ENCODE results near the gene NADSYN1. TPM values are rescaled to one million over a fixed set of nuclear protein-coding genes. Genes with fewer than 3 reads are reported as not detected.
"Not testable (repeated sequence)": the region's sequence is repeated elsewhere in the genome, so short reads cannot be mapped to it uniquely, and the experiment has no call there.

NADSYN1 gene
- total RNA-seq, 2 experiments from 2014 or later: 120 to 127 TPM

DNA sequence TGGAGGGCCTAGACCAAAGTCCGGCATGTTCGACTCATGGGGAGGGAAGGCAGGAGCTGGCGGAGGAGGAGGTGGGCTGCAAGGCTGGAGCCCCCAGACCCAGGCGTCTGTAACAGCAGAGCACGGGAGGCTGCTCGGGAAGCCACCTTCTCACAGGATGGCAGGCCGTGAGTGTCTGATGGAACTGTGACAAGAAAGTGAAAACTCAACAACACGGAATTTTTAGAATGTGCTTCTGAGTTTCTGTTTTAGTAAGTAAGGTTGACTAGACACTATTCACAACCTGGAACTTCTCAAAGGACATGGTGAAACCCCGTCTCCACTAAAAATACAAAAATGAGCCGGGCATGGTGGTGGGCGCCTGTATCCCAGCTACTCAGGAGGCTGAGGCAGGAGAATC is 87.0 kb downstream of the NADSYN1 start:
- CTCF ChIA-PET: interaction anchor here (1.0 kb wide), 1 partner anchor 9 kb away, joined by 3 read pairs; no protein-coding TSS in a partner anchor
- H3K36me3 Mint-ChIP-seq (ENCODE audit: low read depth); H3K4me3 Mint-ChIP-seq; H3K27ac Mint-ChIP-seq; DNase-seq; H3K27me3 Mint-ChIP-seq; POLR2A ChIA-PET; H3K9me3 Mint-ChIP-seq; H3K4me1 Mint-ChIP-seq: not testable (repeated sequence)

DNA sequence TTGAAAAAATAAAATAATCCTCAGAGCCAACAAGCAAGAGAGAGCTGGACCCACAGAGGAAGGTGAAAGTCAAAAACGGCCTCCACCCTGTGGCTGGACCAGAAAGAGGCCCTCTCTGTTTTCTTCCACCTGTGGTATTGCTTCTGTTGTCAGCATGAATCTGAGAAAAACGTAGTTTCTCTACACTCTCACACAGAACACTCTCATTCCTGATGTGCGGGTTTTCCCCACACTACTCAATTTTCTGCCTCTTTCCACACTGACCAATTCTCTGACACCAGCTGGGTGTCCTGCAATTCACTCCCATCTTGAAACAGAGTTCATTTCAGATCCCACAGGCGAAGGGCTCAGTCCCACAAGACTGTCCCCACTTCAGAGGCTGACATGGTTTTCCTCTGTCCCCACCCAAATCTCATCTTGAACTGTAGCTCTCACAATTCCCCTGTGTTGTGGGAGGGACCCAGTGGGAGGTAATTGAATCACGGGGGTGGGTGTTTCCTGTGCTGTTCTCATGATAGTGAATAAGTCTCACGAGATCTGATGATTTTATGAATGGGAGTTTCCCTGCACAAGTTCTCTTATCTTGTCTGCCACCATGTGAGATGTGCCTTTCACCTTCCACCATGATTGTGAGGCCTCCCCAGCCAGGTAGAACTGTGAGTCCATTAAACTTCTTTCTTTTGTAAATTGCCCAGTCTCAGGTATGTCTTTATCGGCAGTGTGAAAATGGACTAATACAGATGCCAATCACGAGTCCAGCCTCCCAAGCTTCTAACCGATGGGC is 87.7 kb downstream of the NADSYN1 start:
- H3K27ac Mint-ChIP-seq: not testable (repeated sequence)

DNA sequence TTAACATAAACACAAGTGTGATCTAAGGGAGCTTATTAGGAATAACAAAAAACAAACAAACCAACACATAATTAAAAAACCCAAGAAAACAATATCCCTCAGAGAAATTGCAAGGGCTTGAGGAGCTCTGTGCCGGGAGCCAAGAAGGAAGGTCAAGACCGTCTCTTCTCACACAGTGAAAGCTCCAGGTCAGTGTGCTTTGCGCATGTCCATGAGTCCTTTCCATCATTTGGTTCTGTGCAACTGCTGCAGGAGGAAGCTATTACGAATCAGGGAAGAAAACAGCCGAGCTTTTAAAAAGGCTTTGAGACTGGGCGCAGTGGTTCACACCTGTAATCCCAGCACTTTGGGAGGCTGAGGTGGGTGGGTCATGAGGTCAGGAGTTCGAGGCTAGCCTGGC is 89.4 kb downstream of the NADSYN1 start:
- Mint-ChIP-seq H3K36me3 (ENCODE audit: low read depth) (no peaks in the 10 kb centered on the region), H3K4me3 (no peak overlapping the region), H3K4me1 (no peaks in the 10 kb centered on the region), H3K27ac (no peak overlapping the region), H3K9me3 (peaks cover 10% of the 10 kb centered on the region), H3K27me3 (no peaks in the 10 kb centered on the region)
- DNase-seq: no peak
- ChIA-PET POLR2A (no interaction called here), CTCF (interaction anchor here (0.5 to 1.2 kb wide), 2 partner anchors 113 to 226 kb away, joined by 3 read pairs; no protein-coding TSS in a partner anchor)

More for the DNA sequence above, 87.7 kb downstream of the NADSYN1 start:
- DNase-seq; H3K4me3 Mint-ChIP-seq; POLR2A ChIA-PET; H3K27me3 Mint-ChIP-seq; H3K9me3 Mint-ChIP-seq; H3K4me1 Mint-ChIP-seq; H3K36me3 Mint-ChIP-seq (ENCODE audit: low read depth): not testable (repeated sequence)
- CTCF ChIA-PET: interaction anchor here (1.0 kb wide), 1 partner anchor 9 kb away, joined by 3 read pairs; no protein-coding TSS in a partner anchor

DNA sequence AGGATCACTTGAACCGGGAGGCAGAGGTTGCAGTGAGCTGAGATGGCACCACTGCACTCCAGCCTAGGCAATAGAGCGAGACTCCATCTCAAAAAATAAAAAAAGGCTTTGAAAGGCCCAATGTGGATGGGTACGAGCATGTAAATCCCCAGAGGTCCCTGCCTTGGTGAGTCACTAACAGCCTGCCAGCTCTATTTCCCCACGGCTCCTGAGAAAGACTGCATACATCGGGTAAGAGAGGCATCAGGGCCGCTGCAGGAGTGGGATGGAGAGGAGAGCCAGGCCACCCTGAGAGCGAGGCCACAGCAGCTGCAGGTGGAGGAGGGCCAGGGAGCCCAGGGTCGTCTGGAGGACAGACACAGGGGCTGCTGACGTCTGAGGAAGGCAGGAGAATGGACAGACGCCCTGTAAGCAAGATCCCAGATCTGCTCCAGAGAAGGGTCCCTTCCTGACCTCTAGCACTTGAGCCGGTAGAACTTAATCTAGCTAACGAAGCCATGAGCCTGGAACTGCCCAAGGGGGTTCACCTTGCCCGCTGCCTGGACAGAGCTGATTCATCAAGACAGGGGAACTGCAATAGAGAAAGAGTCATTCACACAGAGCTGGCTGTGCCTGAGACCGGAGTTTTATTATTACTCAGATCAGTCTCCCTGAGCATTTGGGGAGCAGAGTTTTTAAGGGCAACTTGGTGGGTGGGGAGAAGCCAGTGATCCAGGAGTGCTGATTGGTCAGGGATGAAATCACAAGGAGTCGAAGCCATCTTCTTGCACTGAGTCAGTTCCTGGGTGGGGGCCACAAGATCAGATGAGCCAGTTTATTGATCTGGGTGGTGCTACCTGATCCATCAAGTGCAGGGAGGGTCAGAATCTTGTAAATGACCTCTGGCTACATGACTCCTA is 90.1 kb downstream of the NADSYN1 start:
- ChIA-PET CTCF (interaction anchor here (0.5 to 1.2 kb wide), 2 partner anchors 113 to 227 kb away, joined by 3 read pairs; no protein-coding TSS in a partner anchor), POLR2A (no interaction called here)
- no peak for DNase-seq
- no peak overlapping the region for H3K27ac Mint-ChIP-seq
- H3K27me3 Mint-ChIP-seq: no peaks in the 10 kb centered on the region
- no peaks in the 10 kb centered on the region for H3K36me3 Mint-ChIP-seq (ENCODE audit: low read depth)
- peaks cover 10% of the 10 kb centered on the region for H3K9me3 Mint-ChIP-seq
- H3K4me1 Mint-ChIP-seq: no peaks in the 10 kb centered on the region
- no peak overlapping the region for H3K4me3 Mint-ChIP-seq

DNA sequence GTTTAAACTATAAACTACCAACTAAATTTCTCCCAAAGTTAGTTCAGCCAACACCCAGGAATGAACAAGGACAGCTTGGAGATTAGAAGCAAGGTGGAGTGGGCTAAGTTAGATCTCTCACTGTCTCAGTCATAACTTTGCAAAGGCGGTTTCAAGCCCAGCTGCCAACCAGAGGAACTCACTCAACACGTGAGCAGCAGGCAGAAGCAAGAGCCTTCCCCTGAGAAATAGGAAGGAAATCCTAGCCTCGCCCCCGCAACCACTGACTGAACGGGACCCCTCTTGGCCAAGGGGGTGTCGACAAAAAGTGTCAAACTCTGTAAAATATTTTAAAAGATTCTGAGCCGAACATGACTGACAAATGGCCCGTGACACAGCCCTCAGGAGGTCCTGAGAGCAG is 90.9 kb downstream of the NADSYN1 start:
- Mint-ChIP-seq H3K27ac (no peak overlapping the region), H3K9me3 (peaks cover 10% of the 10 kb centered on the region), H3K4me3 (no peak overlapping the region), H3K4me1 (no peaks in the 10 kb centered on the region), H3K27me3 (peaks cover under 1% of the 10 kb centered on the region), H3K36me3 (ENCODE audit: low read depth) (no peaks in the 10 kb centered on the region)
- no peak for DNase-seq
- ChIA-PET POLR2A (no interaction called here), CTCF (no interaction called here)

DNA sequence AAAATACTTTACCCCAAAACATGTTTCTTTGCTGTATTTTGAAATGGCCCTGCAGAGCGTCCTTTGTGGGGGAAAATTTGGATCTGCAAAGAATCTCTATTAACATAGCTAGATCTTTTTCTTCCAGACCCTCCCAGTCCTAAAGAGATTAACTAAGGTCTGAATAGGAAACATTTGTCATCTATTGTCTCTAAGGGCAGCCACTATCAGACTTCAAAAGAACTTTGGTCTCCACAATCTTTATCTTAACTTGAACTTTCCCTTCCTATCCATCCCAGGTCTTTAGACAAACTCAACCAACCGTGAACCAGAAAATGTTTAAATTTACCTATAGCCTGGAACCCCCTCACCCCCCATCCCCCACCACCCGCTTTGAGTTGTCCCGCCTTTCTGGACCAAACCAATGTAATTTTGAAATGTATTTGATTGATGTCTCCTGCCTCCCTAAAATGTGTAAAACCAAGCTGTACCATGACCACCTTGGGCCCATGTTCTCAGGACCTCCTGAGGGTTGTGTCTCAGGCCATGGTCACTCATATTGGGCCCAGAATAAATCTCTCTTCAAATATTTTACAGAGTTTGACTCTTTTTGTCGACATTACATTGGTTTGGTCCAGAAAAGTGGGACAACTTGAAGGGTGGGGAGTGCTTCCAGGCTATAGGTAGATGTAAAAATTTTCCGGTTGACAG is 91.7 kb downstream of the NADSYN1 start:
- ChIA-PET CTCF (no interaction called here), POLR2A (no interaction called here)
- peaks cover 10% of the 10 kb centered on the region for H3K9me3 Mint-ChIP-seq
- no peak for DNase-seq
- H3K4me3 Mint-ChIP-seq: no peak overlapping the region
- peaks cover 7% of the 10 kb centered on the region for H3K27me3 Mint-ChIP-seq
- H3K27ac Mint-ChIP-seq: no peak overlapping the region
- no peaks in the 10 kb centered on the region for H3K4me1 Mint-ChIP-seq
- no peaks in the 10 kb centered on the region for H3K36me3 Mint-ChIP-seq (ENCODE audit: low read depth)

DNA sequence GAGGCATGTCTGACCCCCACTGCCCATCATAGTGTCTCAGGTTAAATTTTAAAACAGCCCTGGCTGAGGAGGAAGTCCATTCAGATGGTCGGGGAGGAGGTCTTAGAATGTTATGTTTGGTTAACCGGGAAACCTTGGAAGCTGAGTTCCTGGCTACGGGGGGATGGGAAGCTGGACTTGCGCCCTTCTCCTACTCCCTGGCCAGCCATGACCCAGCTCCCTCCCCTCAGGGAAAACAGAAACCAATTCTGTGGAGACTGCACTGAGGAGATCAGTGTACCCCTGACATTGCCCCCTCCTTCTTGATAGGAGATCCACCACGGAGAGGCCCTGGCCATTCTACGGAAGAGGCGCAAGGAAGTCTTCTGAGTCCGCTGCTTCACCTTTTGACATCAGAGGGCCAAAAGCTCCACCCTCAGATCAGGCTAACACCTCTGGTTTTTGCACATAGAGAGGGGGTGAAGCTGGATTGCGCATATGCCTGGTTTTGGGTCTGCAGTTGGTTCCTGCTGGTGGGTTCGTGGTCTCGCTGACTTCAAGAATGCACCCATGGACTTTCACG is 92.5 kb downstream of the NADSYN1 start:
- Mint-ChIP-seq H3K9me3 (peaks cover 10% of the 10 kb centered on the region), H3K4me3 (no peak overlapping the region), H3K27ac (no peak overlapping the region), H3K4me1 (no peaks in the 10 kb centered on the region), H3K36me3 (ENCODE audit: low read depth) (no peaks in the 10 kb centered on the region), H3K27me3 (peaks cover 7% of the 10 kb centered on the region)
- DNase-seq: no peak
- POLR2A ChIA-PET: no interaction called here
- CTCF ChIA-PET: interaction anchor here (0.7 kb wide), 1 partner anchor 164 kb away, joined by 3 read pairs; no protein-coding TSS in a partner anchor

DNA sequence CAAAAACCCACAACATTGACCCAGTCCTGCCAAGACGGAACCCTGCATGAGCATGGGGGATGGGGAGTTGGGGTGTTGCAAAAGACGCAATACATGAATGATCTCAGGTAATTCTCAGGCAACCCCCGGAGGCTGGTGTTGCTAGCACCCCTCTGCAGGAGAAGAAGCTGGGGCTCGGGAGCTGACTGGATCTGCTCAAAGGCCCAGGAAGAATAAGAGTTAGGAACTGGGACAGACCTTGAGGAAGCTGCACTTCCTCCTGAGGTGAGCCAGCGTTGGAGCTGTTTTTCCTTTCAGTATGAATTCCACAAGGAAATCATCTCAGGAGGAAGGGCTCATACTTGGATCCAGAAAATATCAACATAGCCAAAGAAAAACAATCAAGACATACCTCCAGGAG is 95.1 kb downstream of the NADSYN1 start, which contains the start of gene KRTAP5-9:
Gene KRTAP5-9 (plus strand): TSS at position 301 of the 400 bp plus-strand sequence. CDS start 238 bp downstream, outside the sequence.
- DNase-seq: no peak
- H3K9me3 Mint-ChIP-seq: no peaks in the 10 kb centered on the region
- H3K27me3 Mint-ChIP-seq: peaks cover 11% of the 10 kb centered on the region
- H3K4me1 Mint-ChIP-seq: no peaks in the 10 kb centered on the region
- POLR2A ChIA-PET: no interaction called here
- CTCF ChIA-PET: no interaction called here
- H3K36me3 Mint-ChIP-seq (ENCODE audit: low read depth): no peaks in the 10 kb centered on the region
- H3K27ac Mint-ChIP-seq: no peak within 1 kb of the TSS
- no peak within 1 kb of the TSS for H3K4me3 Mint-ChIP-seq

DNA sequence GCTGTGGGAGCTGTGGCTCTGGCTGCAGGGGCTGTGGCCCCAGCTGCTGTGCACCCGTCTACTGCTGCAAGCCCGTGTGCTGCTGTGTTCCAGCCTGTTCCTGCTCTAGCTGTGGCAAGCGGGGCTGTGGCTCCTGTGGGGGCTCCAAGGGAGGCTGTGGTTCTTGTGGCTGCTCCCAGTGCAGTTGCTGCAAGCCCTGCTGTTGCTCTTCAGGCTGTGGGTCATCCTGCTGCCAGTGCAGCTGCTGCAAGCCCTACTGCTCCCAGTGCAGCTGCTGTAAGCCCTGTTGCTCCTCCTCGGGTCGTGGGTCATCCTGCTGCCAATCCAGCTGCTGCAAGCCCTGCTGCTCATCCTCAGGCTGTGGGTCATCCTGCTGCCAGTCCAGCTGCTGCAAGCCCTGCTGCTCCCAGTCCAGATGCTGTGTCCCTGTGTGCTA is 95.7 kb downstream of the NADSYN1 start:
- H3K27me3 Mint-ChIP-seq: peaks cover 11% of the 10 kb centered on the region
- no peak overlapping the region for H3K4me3 Mint-ChIP-seq
- H3K27ac Mint-ChIP-seq: no peak overlapping the region
- H3K36me3 Mint-ChIP-seq (ENCODE audit: low read depth): no peaks in the 10 kb centered on the region
- ChIA-PET POLR2A (no interaction called here), CTCF (interaction anchor here (1.0 kb wide), 1 partner anchor 8 kb away, joined by 3 read pairs; no protein-coding TSS in a partner anchor)
- H3K4me1 Mint-ChIP-seq: no peaks in the 10 kb centered on the region
- H3K9me3 Mint-ChIP-seq: no peaks in the 10 kb centered on the region
- DNase-seq: no peak

Small RNA genes within 50 kb of the gene (microRNA-seq; reads per million reads assigned to microRNA genes)
- not detected for gene MIR6754 (ENCODE audit: borderline microRNAs expressed, borderline replicate concordance)

Other genes starting within 250 kb of the NADSYN1 start
- gene SHANK2, start 200.6 kb upstream of the NADSYN1 start, total RNA-seq: not detected
- gene DHCR7, start 4.8 kb upstream of the NADSYN1 start, total RNA-seq: 10 to 100 TPM; 29.5 to 30.1 TPM
- under 1 TPM in 1 of 2 experiments, not detected in 1; 0.29 TPM for gene KRTAP5-7, start 74.1 kb downstream of the NADSYN1 start, total RNA-seq
- under 1 TPM in 1 of 2 experiments, not detected in 1; 0.17 TPM for gene KRTAP5-8, start 84.8 kb downstream of the NADSYN1 start, total RNA-seq
- under 1 TPM; 0.19 to 0.35 TPM for gene KRTAP5-9, start 95.2 kb downstream of the NADSYN1 start, total RNA-seq
- not detected for gene KRTAP5-10, start 112.4 kb downstream of the NADSYN1 start, total RNA-seq
- gene KRTAP5-11, start 129.7 kb downstream of the NADSYN1 start, total RNA-seq: not detected

Measured in activated CD4-positive, alpha-beta T cell treated with anti-CD3 and anti-CD28 coated beads, Interleukin-2, amount 10 ng/mL, durations not matched to agents 7 days and 5 days (primary cell).